ENCODE measurements around the gene HCRT. TPM values are rescaled to one million over a fixed set of nuclear protein-coding genes. Genes with fewer than 3 reads are reported as not detected.
A peak's percentile ranks its signal among the peaks of the same experiment; 100 is the strongest.
"Not testable (repeated sequence)": the region's sequence is repeated elsewhere in the genome, so short reads cannot be mapped to it uniquely, and the experiment has no call there.

HCRT gene
- total RNA-seq, 2 donors from 2014 or later: not detected

- H3K27ac ChIP-seq (ENCODE audit: low read depth, low read length): no peak overlapping the region
- peak overlapping the region; percentile 81 for H3K27ac Mint-ChIP-seq
These were observed 31.1 kb downstream of the HCRT start for GRCh38 chr17:42153919-42154742.

DNA sequence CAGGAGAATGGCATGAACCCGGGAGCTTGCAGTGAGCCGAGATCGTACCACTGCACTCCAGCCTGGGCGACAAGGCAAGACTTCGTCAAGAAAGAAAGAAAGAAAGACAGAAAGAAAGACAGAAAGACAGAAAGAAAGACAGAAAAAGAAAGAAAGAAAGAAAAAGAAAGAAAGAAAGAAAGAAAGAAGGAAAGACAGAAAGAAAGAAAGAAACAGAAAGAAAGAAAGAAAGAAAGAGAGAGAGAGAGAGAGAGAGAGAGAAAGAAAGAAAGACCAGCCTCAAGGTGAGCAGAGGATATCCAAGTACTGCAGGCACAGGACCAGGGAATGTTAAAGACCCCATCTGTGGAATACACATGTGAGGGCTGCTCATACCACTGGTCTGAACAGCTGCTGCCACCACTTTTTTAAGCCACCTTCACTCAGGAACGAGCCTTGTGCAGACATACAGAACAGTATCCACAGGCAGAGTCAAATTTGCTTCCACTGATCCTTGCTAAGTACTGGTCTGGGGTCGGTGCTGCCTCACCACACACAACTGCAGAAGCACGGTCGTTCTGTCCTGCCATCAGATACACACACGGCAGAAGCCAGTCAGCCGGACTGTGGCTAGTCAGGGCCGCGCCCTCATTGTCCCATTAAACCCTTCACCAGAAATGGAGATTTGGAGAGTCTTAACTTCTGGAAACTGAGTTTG, 38.2 kb downstream of the HCRT start:
- Histone ChIP-seq H3K9me3 (ENCODE audit: control insufficient read depth, low read length) (no peaks in the 10 kb centered on the region), H3K36me3 (ENCODE audit: control insufficient read depth, insufficient read depth, low read length) (peaks cover 34% of the 10 kb centered on the region), H3K27me3 (ENCODE audit: control insufficient read depth, insufficient read depth, low read length, poor library complexity, severe bottlenecking) (no peaks in the 10 kb centered on the region), H3K27ac (ENCODE audit: low read depth, low read length) (no peak overlapping the region), H3K4me3 (ENCODE audit: low read length) (no peak overlapping the region), H3K9ac (ENCODE audit: extremely low read depth, low read length, poor library complexity, severe bottlenecking) (no peak overlapping the region), H3K4me1 (ENCODE audit: control insufficient read depth, insufficient read depth, low read length) (no peaks in the 10 kb centered on the region)
- H3K27me3 Mint-ChIP-seq (ENCODE audit: insufficient read depth): no peaks in the 10 kb centered on the region
- H3K27ac Mint-ChIP-seq: no peak overlapping the region
- no peaks in the 10 kb centered on the region for H3K4me1 Mint-ChIP-seq
- WGBS, 2 experiments (ENCODE audit: insufficient coverage in 1 of 2, insufficient read length in 1 of 2): 94 to 96% methylated on average over 9 to 13 of the region's 13 CpGs
- peaks cover 22% of the 10 kb centered on the region for H3K36me3 Mint-ChIP-seq (ENCODE audit: low read depth)
- TF ChIP-seq, protein P1, sequence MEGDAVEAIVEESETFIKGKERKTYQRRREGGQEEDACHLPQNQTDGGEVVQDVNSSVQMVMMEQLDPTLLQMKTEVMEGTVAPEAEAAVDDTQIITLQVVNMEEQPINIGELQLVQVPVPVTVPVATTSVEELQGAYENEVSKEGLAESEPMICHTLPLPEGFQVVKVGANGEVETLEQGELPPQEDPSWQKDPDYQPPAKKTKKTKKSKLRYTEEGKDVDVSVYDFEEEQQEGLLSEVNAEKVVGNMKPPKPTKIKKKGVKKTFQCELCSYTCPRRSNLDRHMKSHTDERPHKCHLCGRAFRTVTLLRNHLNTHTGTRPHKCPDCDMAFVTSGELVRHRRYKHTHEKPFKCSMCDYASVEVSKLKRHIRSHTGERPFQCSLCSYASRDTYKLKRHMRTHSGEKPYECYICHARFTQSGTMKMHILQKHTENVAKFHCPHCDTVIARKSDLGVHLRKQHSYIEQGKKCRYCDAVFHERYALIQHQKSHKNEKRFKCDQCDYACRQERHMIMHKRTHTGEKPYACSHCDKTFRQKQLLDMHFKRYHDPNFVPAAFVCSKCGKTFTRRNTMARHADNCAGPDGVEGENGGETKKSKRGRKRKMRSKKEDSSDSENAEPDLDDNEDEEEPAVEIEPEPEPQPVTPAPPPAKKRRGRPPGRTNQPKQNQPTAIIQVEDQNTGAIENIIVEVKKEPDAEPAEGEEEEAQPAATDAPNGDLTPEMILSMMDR (conservative IDR thresholded peaks at IDR 0.05): no peak
- no peak overlapping the region for H3K4me3 Mint-ChIP-seq
- no peaks in the 10 kb centered on the region for H3K9me3 Mint-ChIP-seq
- no peak for DNase-seq

More at GRCh38 chr17:42153919-42154742, 31.1 kb downstream of the HCRT start:
- no peaks in the 10 kb centered on the region for H3K27me3 ChIP-seq (ENCODE audit: control insufficient read depth, insufficient read depth, low read length, poor library complexity, severe bottlenecking)
- H3K4me1 Mint-ChIP-seq: peaks cover 20% of the 10 kb centered on the region
- peak overlapping the region; percentile 81 for H3K4me3 Mint-ChIP-seq
- DNase-seq: no peak
- H3K9me3 Mint-ChIP-seq: no peaks in the 10 kb centered on the region
- H3K9ac ChIP-seq (ENCODE audit: extremely low read depth, low read length, poor library complexity, severe bottlenecking): peak overlapping the region; percentile 89
- H3K9me3 ChIP-seq (ENCODE audit: control insufficient read depth, low read length): no peaks in the 10 kb centered on the region
- H3K36me3 Mint-ChIP-seq (ENCODE audit: low read depth): peaks cover 4% of the 10 kb centered on the region
- H3K27me3 Mint-ChIP-seq (ENCODE audit: insufficient read depth): no peaks in the 10 kb centered on the region
- WGBS, 2 experiments (ENCODE audit: insufficient coverage in 1 of 2, insufficient read length in 1 of 2): 10 to 17% methylated on average over 2 to 9 of the region's 15 CpGs
- H3K36me3 ChIP-seq (ENCODE audit: control insufficient read depth, insufficient read depth, low read length): peaks cover 7% of the 10 kb centered on the region
- peaks cover 7% of the 10 kb centered on the region for H3K4me1 ChIP-seq (ENCODE audit: control insufficient read depth, insufficient read depth, low read length)
- H3K4me3 ChIP-seq (ENCODE audit: low read length): peak overlapping the region; percentile 99
- TF ChIP-seq, protein P1 (conservative IDR thresholded peaks at IDR 0.05): no peak

DNA sequence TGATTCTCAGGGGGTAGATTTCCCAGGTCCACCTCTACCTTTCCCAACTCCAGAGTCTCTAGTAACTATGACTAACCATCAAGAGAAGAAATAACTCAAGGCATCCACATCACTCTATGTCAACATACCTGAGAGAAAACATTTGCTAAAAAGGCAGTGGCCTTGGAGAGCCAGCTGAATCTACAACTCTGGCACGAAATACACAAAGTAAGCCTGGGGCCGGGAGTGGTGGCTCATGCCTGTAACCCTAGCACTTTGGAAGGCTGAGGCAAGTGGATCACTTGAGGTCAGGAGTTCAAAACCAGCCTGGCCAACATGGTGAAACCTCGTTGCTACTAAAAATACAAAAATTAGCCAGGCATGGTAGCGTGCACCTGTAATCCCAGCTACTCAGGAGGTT, 42.1 kb downstream of the HCRT start:
- DNase-seq; H3K9ac ChIP-seq (ENCODE audit: extremely low read depth, low read length, poor library complexity, severe bottlenecking); H3K9me3 ChIP-seq (ENCODE audit: control insufficient read depth, low read length); H3K27me3 Mint-ChIP-seq (ENCODE audit: insufficient read depth); H3K9me3 Mint-ChIP-seq; H3K4me1 ChIP-seq (ENCODE audit: control insufficient read depth, insufficient read depth, low read length); H3K27ac ChIP-seq (ENCODE audit: low read depth, low read length); H3K27me3 ChIP-seq (ENCODE audit: control insufficient read depth, insufficient read depth, low read length, poor library complexity, severe bottlenecking); H3K4me3 ChIP-seq (ENCODE audit: low read length); H3K4me3 Mint-ChIP-seq: not testable (repeated sequence)
- Mint-ChIP-seq H3K36me3 (ENCODE audit: low read depth) (peaks cover 35% of the 10 kb centered on the region), H3K27ac (peak overlapping the region; percentile 9), H3K4me1 (peaks cover 19% of the 10 kb centered on the region)
- H3K36me3 ChIP-seq (ENCODE audit: control insufficient read depth, insufficient read depth, low read length): peaks cover 31% of the 10 kb centered on the region
- 90 to 93% methylated on average over 4 of the region's 4 CpGs for WGBS, 2 experiments (ENCODE audit: insufficient coverage in 1 of 2, insufficient read length in 1 of 2)

Measured in endodermal cell (in vitro differentiated cells).